ENCODE results near the gene FGD6.
"Not testable (repeated sequence)": the region's sequence is repeated elsewhere in the genome, so short reads cannot be mapped to it uniquely, and the experiment has no call there.

Gene FGD6

GRCh38 chr12:95205016-95205624 is 12.1 kb downstream of the FGD6 start:
- no peak for DNase-seq (ENCODE audit: low read depth in 3 of 3)

GRCh38 chr12:95204141-95204866 is 13.0 kb downstream of the FGD6 start:
- DNase-seq (ENCODE audit: low read depth in 3 of 3): no peak

GRCh38 chr12:95203487-95204030 is 13.7 kb downstream of the FGD6 start:
- no peak for DNase-seq (ENCODE audit: low read depth in 3 of 3)

DNA sequence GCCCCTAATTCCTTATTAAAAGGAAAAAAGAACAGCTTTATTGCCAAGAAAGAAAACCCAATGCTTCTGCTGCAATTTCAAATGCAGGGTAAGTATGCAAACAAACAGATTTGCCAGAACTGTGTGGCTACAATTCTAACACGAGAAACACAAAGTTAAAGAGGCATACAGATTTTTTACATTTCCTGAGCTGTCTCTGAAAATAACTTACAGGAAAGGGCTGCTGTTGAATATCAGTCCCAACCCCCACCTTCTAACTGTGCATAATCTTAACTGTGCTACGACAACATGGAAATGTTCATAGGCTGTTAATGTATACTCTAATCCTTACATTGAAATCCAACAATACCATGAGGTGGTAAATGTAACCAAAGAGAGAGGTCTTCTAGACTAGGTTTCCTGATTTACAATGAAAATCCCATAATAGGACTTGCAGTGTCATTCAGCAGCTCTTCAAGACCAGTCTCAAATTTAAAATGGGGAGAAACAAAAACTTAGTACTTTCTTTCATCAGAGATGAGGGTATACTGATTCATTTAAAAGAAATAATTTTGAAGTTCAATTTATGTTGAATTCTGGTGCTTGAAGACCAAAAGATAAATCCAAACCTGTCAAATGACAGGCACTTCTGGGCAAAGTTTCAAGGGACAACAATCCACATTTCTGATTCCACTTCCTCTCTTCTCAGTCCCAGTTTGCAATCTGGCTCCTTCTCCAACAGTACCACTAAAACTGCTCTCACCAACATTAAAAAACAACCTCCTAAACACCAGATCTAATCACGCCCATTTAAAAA is 14.4 kb downstream of the FGD6 start:
- DNase-seq (ENCODE audit: low read depth in 3 of 3): no peak

GRCh38 chr12:95201056-95201670 is 16.1 kb downstream of the FGD6 start:
- no peak for DNase-seq (ENCODE audit: low read depth in 3 of 3)

GRCh38 chr12:95200128-95200894 is 17.0 kb downstream of the FGD6 start:
- DNase-seq (ENCODE audit: low read depth in 3 of 3): no peak

DNA sequence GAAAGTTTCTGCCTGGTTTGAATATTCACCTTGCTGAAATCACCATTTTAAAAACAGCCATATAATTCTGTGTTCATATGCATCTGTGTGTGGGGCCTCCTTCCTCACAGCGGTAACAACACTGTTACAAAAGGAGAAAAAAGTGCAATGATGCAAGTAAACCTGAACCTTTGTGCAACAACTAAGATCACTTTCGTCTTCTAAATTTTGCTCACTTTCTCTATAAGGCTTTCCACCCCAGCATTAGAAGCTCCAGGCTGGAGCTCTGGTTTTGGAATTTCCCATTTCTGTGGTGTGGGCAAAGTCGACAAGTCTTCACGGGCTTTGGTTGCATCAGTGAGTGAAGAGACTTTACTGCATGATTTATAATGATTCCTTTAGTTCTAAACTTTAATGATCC is 18.4 kb downstream of the FGD6 start:
- no peak for DNase-seq (ENCODE audit: low read depth in 3 of 3)

GRCh38 chr12:95197636-95198035 is 19.6 kb downstream of the FGD6 start:
- no peak for DNase-seq (ENCODE audit: low read depth in 3 of 3)

- DNase-seq (ENCODE audit: low read depth in 3 of 3): not testable (repeated sequence)
These were observed 20.2 kb downstream of the FGD6 start for GRCh38 chr12:95196875-95197569.

DNA sequence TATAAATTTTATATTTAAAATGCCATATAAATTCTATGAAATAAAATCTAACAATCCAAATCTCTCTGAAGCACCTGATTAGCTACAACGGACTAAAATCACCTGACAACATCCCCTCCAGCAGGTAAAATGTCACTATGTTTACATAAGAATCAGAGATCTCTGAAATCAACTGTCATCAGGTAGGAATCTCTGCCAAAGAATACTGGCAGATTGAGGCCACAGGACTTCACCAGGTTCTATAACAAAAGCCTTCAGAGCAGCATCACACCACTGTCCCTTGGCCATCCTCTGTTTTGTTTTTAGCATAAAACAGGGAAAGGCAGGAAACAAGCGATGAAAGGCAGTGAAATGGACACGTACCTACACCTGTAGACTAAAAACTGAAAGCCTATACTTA is 22.1 kb downstream of the FGD6 start:
- no peak for DNase-seq (ENCODE audit: low read depth in 3 of 3)

GRCh38 chr12:95193139-95193538 is 24.1 kb downstream of the FGD6 start:
- DNase-seq (ENCODE audit: low read depth in 3 of 3): no peak

DNA sequence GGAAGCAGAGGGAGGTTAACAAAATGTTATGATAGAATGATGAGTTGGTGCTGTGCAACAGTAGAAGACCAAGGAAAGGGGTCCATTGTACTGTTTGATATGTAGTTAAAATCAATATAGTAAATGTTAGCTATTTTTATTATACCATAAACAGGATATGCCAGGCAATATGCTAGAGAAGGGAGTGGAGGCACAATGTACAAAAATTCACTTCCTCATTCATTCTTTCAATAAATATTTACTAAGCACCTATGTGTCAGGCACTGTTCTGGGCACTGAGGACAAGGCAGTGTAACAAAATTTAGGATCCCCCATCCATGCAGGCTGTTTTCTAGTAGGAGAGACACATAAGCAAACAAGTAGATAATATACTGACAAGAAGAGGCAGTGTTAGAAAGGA is 25.0 kb downstream of the FGD6 start:
- no peak for DNase-seq (ENCODE audit: low read depth in 3 of 3)

GRCh38 chr12:95191060-95191696 is 26.1 kb downstream of the FGD6 start:
- no peak for DNase-seq (ENCODE audit: low read depth in 3 of 3)

GRCh38 chr12:95187865-95188415 is 29.3 kb downstream of the FGD6 start:
- DNase-seq (ENCODE audit: low read depth in 3 of 3): no peak

GRCh38 chr12:95185854-95186253 is 31.4 kb downstream of the FGD6 start:
- no peak for DNase-seq (ENCODE audit: low read depth in 3 of 3)

DNA sequence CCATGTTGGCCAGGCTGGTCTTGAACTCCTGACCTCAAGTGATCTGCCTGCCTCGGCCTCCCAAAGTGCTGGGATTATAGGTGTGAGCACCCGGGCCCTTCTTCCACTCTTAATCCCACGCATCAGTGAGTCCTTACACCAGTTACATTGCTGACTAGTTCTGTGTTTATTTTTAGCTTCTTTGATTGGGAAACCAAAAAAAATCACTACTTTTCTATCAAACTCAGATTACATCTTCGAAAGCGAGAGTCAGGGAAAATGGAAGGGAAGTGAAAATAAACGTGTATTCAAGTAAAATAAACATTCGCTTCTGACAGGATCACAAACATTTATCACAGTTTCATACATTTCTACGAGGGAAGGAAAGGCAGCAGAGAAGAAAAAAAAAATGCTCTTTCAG is 32.2 kb downstream of the FGD6 start:
- no peak for DNase-seq (ENCODE audit: low read depth in 3 of 3)

- no peak for DNase-seq (ENCODE audit: low read depth in 3 of 3)
These were observed 33.1 kb downstream of the FGD6 start for GRCh38 chr12:95184121-95184520.

DNA sequence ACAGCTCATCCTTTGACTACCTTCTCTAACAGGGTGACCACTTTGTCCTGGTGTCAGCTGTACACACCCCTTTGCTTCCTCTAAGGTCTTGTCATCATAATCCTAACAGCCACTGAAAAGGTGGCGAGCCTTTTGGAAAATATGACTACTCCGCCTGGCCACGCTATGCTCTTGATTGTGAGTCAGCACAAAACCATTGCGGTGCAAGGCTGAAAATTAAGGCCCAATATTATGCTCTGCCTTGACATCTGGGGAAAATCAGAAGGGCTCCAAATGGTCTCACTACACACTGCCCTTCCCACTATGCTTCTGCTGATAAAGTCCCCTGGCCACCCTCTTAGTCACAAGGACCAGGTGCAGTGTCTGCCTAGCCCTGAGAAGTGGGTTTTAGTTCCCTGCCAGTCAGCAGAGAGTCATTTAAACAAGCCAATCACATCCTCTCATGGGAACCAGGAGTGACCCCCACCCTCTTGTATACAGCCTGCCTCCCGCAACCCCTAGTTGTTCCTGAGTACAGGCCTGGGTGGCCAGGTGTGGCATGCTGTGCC is 34.3 kb downstream of the FGD6 start:
- DNase-seq (ENCODE audit: low read depth in 3 of 3): no peak

DNA sequence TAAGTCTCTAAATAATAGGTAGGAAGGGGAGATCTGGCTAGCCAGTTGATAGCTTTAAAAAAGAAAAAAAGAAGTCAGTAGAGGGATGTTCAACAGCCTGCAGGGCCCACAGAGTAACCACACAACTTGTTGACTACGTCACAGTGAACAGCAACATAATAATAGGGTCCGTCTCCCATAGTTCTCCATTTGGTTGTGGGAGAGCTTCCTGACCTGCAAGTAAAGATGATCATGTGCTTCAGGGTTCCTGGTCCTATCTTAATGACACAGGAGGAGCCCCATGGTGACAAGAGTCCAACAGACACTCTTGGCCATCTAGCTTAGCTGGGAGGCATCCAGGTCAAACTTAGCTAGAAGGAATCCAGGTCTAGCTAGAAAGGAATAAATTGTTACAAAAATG is 36.2 kb downstream of the FGD6 start:
- no peak for DNase-seq (ENCODE audit: low read depth in 3 of 3)

GRCh38 chr12:95179011-95179410 is 38.3 kb downstream of the FGD6 start:
- DNase-seq (ENCODE audit: low read depth in 3 of 3): no peak

Data from stimulated activated CD4-positive, alpha-beta T cell treated with anti-CD3 and anti-CD28 coated beads, TNF-alpha, amount 100 ng/mL, for 4 hours (primary cell).